ENCODE measurements around the gene TXK.

Gene TXK

GRCh38 chr4:48082956-48083355 lies 51.1 kb downstream of the TXK start:
- H3K4me3 ChIP-seq (ENCODE audit: low read depth, low read length) = no peak overlapping the region
- DNase-seq (ENCODE audit: low read depth) = no peak
- no peak for TF ChIP-seq MYC (IDR thresholded peaks at IDR 0.05; ENCODE audit: low read depth, low read length)
- no peak for TF ChIP-seq MAX (IDR thresholded peaks at IDR 0.05; ENCODE audit: low read depth, low read length)
- no peak for TF ChIP-seq CTCF (IDR thresholded peaks at IDR 0.05; ENCODE audit: low read depth, low read length)

- H3K4me3 ChIP-seq (ENCODE audit: low read depth, low read length) = no peak overlapping the region
- no peak for DNase-seq (ENCODE audit: low read depth)
- no peak for TF ChIP-seq MAX (IDR thresholded peaks at IDR 0.05; ENCODE audit: low read depth, low read length)
- TF ChIP-seq CTCF (IDR thresholded peaks at IDR 0.05; ENCODE audit: low read depth, low read length) = no peak
- no peak for TF ChIP-seq MYC (IDR thresholded peaks at IDR 0.05; ENCODE audit: low read depth, low read length)
- TF ChIP-seq POLR2A (IDR thresholded peaks at IDR 0.05; ENCODE audit: extremely low read depth, insufficient read length) = no peak
Observed at GRCh38 chr4:48081196-48081595, 52.9 kb downstream of the TXK start.

- DNase-seq (ENCODE audit: low read depth) = no peak
- H3K4me3 ChIP-seq (ENCODE audit: low read depth, low read length) = no peak overlapping the region
- TF ChIP-seq POLR2A (IDR thresholded peaks at IDR 0.05; ENCODE audit: extremely low read depth, insufficient read length) (no peak), MYC (IDR thresholded peaks at IDR 0.05; ENCODE audit: low read depth, low read length) (no peak), CTCF (IDR thresholded peaks at IDR 0.05; ENCODE audit: low read depth, low read length) (no peak), MAX (IDR thresholded peaks at IDR 0.05; ENCODE audit: low read depth, low read length) (no peak)
Observed at GRCh38 chr4:48079972-48080391, 54.1 kb downstream of the TXK start.

DNA sequence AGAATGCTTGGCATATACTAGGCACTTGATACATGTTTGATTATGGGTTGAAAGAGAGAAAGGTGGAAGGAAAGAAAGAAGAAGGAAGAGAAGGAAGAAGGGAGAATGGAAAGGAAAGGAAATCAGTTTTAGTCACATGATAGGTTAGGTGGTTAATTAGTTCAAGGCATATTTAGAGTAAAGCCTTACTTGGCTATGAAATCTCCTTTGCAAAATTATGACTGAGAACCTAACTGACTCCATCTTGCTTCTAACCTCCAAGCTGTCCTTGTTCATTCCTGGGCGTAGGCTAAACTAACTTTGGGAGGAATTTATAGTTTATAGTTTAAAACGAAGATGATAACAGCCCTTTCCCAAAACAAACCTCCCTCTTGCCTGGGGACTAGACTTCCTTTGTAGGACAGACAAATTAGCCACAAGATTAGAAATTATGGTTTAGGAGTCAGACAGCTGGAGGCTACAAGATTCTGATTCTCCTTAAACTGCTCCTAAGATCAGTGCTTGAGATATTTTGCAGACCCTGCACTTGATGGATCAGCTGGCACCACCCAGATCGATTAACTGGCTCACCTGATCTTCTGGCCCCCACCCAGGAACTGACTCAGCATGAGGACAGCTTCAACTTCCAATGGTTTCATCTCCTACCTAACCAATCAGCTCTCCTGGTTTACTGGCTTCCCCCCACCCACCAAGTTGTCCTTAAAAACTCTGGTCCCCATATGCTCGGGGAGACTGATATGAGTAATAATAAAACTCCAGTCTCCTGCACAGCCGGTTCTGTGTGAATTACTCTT lies 55.0 kb downstream of the TXK start:
- DNase-seq (ENCODE audit: low read depth) = no peak
- no peak for TF ChIP-seq MAX (IDR thresholded peaks at IDR 0.05; ENCODE audit: low read depth, low read length)
- TF ChIP-seq MYC (IDR thresholded peaks at IDR 0.05; ENCODE audit: low read depth, low read length) = no peak
- no peak for TF ChIP-seq POLR2A (IDR thresholded peaks at IDR 0.05; ENCODE audit: extremely low read depth, insufficient read length)
- TF ChIP-seq CTCF (IDR thresholded peaks at IDR 0.05; ENCODE audit: low read depth, low read length) = no peak
- no peak overlapping the region for H3K4me3 ChIP-seq (ENCODE audit: low read depth, low read length)

GRCh38 chr4:48078425-48078824 lies 55.6 kb downstream of the TXK start:
- TF ChIP-seq MYC (IDR thresholded peaks at IDR 0.05; ENCODE audit: low read depth, low read length) (no peak), CTCF (IDR thresholded peaks at IDR 0.05; ENCODE audit: low read depth, low read length) (no peak), MAX (IDR thresholded peaks at IDR 0.05; ENCODE audit: low read depth, low read length) (no peak), POLR2A (IDR thresholded peaks at IDR 0.05; ENCODE audit: extremely low read depth, insufficient read length) (no peak)
- no peak for DNase-seq (ENCODE audit: low read depth)
- H3K4me3 ChIP-seq (ENCODE audit: low read depth, low read length) = no peak overlapping the region
